GM23338 (cell line): ENCODE data around the gene XYLT1.

ENCODE experiments used
- CREB1 ChIP-seq: fragments of 250-450 bp; sonication (Bioruptor Pico); IDR thresholded peaks from 2 replicates; pipeline ENCODE4 v1.5.0; 2020; ENCODE audit warnings: low read depth, mild to moderate bottlenecking, moderate library complexity
- EZH2 ChIP-seq: fragments of 200-600 bp; sonication (generic); IDR thresholded peaks from one replicate; pipeline ENCODE4 v1.8.0; 2017; ENCODE audit warnings: antibody characterized with exemption, mild to moderate bottlenecking, low read depth; ENCODE audit not compliant: unreplicated experiment
- EZH2phosphoT487 ChIP-seq: fragments of 200-600 bp; sonication (generic); IDR thresholded peaks from one replicate; pipeline ENCODE4 v1.8.1; 2018; ENCODE audit warnings: antibody characterized with exemption; ENCODE audit not compliant: unreplicated experiment
- JUNB ChIP-seq: IDR thresholded peaks from one replicate; pipeline ENCODE4 v1.6.1; 2016; ENCODE audit warnings: antibody characterized with exemption; ENCODE audit not compliant: unreplicated experiment
- NANOG ChIP-seq: IDR thresholded peaks from 2 replicates; pipeline ENCODE4 v1.6.1; 2016; ENCODE audit warnings: antibody characterized with exemption, borderline replicate concordance
- POLR2AphosphoS5 ChIP-seq: IDR thresholded peaks from 2 replicates; pipeline ENCODE4 v1.6.1; 2016; ENCODE audit warnings: antibody characterized with exemption, low read depth
- REST ChIP-seq: IDR thresholded peaks from one replicate; pipeline ENCODE4 v1.6.1; 2018; ENCODE audit warnings: antibody characterized with exemption; ENCODE audit not compliant: unreplicated experiment
- STAT1 ChIP-seq: IDR thresholded peaks from one replicate; pipeline ENCODE4 v1.6.1; 2016; ENCODE audit warnings: antibody characterized with exemption; ENCODE audit not compliant: unreplicated experiment
- TF ChIP-seq, protein P1 (sequence below), 2 experiments: fragments of 200-600 bp in 1 of 2; sonication (generic) in 1 of 2; conservative IDR thresholded peaks; 2 replicates each; pipeline versions ENCODE4 v1.5.1 to v1.6.1; 2016 to 2017; ENCODE audit warnings: antibody characterized with exemption in 2 of 2, low read depth in 2 of 2, mild to moderate bottlenecking in 2 of 2, moderate library complexity in 1 of 2
- TF ChIP-seq, protein P2 (sequence below): fragments of 250-450 bp; sonication (Bioruptor Pico); IDR thresholded peaks from 2 replicates; pipeline ENCODE4 v1.5.0; 2020; ENCODE audit warnings: mild to moderate bottlenecking, moderate library complexity

GRCh38 chr16:17213025-17213424 is 257.7 kb downstream of the XYLT1 start:
- TF ChIP-seq, protein P1, sequence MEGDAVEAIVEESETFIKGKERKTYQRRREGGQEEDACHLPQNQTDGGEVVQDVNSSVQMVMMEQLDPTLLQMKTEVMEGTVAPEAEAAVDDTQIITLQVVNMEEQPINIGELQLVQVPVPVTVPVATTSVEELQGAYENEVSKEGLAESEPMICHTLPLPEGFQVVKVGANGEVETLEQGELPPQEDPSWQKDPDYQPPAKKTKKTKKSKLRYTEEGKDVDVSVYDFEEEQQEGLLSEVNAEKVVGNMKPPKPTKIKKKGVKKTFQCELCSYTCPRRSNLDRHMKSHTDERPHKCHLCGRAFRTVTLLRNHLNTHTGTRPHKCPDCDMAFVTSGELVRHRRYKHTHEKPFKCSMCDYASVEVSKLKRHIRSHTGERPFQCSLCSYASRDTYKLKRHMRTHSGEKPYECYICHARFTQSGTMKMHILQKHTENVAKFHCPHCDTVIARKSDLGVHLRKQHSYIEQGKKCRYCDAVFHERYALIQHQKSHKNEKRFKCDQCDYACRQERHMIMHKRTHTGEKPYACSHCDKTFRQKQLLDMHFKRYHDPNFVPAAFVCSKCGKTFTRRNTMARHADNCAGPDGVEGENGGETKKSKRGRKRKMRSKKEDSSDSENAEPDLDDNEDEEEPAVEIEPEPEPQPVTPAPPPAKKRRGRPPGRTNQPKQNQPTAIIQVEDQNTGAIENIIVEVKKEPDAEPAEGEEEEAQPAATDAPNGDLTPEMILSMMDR (conservative IDR thresholded peaks at IDR 0.05; ENCODE audit: low read depth in 2 of 2) = no peak
- TF ChIP-seq NANOG = no peak
- no peak for TF ChIP-seq EZH2
- no peak for TF ChIP-seq JUNB
- TF ChIP-seq, protein P2, sequence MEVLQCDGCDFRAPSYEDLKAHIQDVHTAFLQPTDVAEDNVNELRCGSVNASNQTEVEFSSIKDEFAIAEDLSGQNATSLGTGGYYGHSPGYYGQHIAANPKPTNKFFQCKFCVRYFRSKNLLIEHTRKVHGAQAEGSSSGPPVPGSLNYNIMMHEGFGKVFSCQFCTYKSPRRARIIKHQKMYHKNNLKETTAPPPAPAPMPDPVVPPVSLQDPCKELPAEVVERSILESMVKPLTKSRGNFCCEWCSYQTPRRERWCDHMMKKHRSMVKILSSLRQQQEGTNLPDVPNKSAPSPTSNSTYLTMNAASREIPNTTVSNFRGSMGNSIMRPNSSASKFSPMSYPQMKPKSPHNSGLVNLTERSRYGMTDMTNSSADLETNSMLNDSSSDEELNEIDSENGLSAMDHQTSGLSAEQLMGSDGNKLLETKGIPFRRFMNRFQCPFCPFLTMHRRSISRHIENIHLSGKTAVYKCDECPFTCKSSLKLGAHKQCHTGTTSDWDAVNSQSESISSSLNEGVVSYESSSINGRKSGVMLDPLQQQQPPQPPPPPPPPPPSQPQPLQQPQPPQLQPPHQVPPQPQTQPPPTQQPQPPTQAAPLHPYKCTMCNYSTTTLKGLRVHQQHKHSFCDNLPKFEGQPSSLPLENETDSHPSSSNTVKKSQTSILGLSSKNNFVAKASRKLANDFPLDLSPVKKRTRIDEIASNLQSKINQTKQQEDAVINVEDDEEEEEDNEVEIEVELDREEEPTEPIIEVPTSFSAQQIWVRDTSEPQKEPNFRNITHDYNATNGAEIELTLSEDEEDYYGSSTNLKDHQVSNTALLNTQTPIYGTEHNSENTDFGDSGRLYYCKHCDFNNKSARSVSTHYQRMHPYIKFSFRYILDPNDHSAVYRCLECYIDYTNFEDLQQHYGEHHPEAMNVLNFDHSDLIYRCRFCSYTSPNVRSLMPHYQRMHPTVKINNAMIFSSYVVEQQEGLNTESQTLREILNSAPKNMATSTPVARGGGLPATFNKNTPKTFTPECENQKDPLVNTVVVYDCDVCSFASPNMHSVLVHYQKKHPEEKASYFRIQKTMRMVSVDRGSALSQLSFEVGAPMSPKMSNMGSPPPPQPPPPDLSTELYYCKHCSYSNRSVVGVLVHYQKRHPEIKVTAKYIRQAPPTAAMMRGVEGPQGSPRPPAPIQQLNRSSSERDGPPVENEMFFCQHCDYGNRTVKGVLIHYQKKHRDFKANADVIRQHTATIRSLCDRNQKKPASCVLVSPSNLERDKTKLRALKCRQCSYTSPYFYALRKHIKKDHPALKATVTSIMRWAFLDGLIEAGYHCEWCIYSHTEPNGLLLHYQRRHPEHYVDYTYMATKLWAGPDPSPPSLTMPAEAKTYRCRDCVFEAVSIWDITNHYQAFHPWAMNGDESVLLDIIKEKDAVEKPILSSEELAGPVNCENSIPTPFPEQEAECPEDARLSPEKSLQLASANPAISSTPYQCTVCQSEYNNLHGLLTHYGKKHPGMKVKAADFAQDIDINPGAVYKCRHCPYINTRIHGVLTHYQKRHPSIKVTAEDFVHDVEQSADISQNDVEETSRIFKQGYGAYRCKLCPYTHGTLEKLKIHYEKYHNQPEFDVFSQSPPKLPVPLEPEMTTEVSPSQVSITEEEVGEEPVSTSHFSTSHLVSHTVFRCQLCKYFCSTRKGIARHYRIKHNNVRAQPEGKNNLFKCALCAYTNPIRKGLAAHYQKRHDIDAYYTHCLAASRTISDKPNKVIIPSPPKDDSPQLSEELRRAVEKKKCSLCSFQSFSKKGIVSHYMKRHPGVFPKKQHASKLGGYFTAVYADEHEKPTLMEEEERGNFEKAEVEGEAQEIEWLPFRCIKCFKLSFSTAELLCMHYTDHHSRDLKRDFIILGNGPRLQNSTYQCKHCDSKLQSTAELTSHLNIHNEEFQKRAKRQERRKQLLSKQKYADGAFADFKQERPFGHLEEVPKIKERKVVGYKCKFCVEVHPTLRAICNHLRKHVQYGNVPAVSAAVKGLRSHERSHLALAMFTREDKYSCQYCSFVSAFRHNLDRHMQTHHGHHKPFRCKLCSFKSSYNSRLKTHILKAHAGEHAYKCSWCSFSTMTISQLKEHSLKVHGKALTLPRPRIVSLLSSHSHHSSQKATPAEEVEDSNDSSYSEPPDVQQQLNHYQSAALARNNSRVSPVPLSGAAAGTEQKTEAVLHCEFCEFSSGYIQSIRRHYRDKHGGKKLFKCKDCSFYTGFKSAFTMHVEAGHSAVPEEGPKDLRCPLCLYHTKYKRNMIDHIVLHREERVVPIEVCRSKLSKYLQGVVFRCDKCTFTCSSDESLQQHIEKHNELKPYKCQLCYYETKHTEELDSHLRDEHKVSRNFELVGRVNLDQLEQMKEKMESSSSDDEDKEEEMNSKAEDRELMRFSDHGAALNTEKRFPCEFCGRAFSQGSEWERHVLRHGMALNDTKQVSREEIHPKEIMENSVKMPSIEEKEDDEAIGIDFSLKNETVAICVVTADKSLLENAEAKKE (CRISPR knock-in tag) = no peak
- no peak for TF ChIP-seq REST
- no peak for TF ChIP-seq POLR2AphosphoS5
- no peak for TF ChIP-seq EZH2phosphoT487
- no peak for TF ChIP-seq STAT1
- no peak for TF ChIP-seq CREB1
